Renal cortical epithelial cell (primary cell): ENCODE data around the gene WDR86. TPM values are rescaled to one million over a fixed set of nuclear protein-coding genes. Genes with fewer than 3 reads are reported as not detected.

Source experiments
- DNase-seq: peaks from one replicate; pipeline ENCODE4 v3.0.0-alpha.2; 2011; ENCODE audit warnings: low read depth
- total RNA-seq: library from RNA; depleted of rRNA; stranded (reverse); fragments of >200 nt; gene quantifications from 2 replicates; pipeline ENCODE4 v1.2.3, GENCODE V29; 2014

Gene WDR86
- total RNA-seq, 1 donor from 2014 or later = 1.5 TPM

GRCh38 chr7:151379193-151379520 lies 30.7 kb downstream of the WDR86 start:
- no peak for DNase-seq

GRCh38 chr7:151378496-151379192 lies 31.2 kb downstream of the WDR86 start:
- no peak for DNase-seq

- DNase-seq = no peak
Observed at GRCh38 chr7:151378011-151378410, 31.8 kb downstream of the WDR86 start.

GRCh38 chr7:151377406-151377805 lies 32.4 kb downstream of the WDR86 start:
- no peak for DNase-seq

- no peak for DNase-seq
Observed at GRCh38 chr7:151376218-151376902, 33.5 kb downstream of the WDR86 start.

- DNase-seq = no peak
Observed at GRCh38 chr7:151375530-151376217, 34.2 kb downstream of the WDR86 start.

GRCh38 chr7:151374726-151375125 lies 35.1 kb downstream of the WDR86 start:
- no peak for DNase-seq

- no peak for DNase-seq
Observed at GRCh38 chr7:151374139-151374538, 35.7 kb downstream of the WDR86 start.

GRCh38 chr7:151373599-151373998 lies 36.2 kb downstream of the WDR86 start:
- no peak for DNase-seq

- no peak for DNase-seq
Observed at GRCh38 chr7:151372612-151373265, 37.1 kb downstream of the WDR86 start.

- no peak for DNase-seq
Observed at GRCh38 chr7:151371266-151371665, 38.6 kb downstream of the WDR86 start.

GRCh38 chr7:151368136-151368571 lies 41.7 kb downstream of the WDR86 start:
- peak; percentile 64 for DNase-seq

GRCh38 chr7:151367284-151367683 lies 42.6 kb downstream of the WDR86 start:
- DNase-seq = no peak

GRCh38 chr7:151366880-151367222 lies 43.0 kb downstream of the WDR86 start:
- DNase-seq = no peak

- no peak for DNase-seq
Observed at GRCh38 chr7:151366166-151366879, 43.5 kb downstream of the WDR86 start.

GRCh38 chr7:151363182-151363581 lies 46.7 kb downstream of the WDR86 start:
- DNase-seq = no peak

- no peak for DNase-seq
Observed at GRCh38 chr7:151361193-151361959, 48.5 kb downstream of the WDR86 start.

GRCh38 chr7:151352512-151352911 lies 57.3 kb downstream of the WDR86 start:
- no peak for DNase-seq

GRCh38 chr7:151351967-151352366 lies 57.9 kb downstream of the WDR86 start:
- DNase-seq = no peak

GRCh38 chr7:151351027-151351426 lies 58.8 kb downstream of the WDR86 start:
- DNase-seq = no peak

GRCh38 chr7:151349507-151349853 lies 60.4 kb downstream of the WDR86 start:
- DNase-seq = no peak
